K562 (cell line): ENCODE measurements around the gene TOMM6. TPM values are rescaled to one million over a fixed set of nuclear protein-coding genes. Genes with fewer than 3 reads are reported as not detected.

Experiments
- BRD9 ChIP-seq: fragments of 450-650 bp; IDR thresholded peaks from 2 replicates; pipeline ENCODE4 v1.6.1; 2018; ENCODE audit warnings: low read depth; ENCODE audit not compliant: partially characterized antibody
- ELF1 ChIP-seq: fragments of 200-800 bp; sonication (Bioruptor generic); IDR thresholded peaks from 2 replicates; pipeline ENCODE4 v1.6.1; 2016; ENCODE audit warnings: missing genetic modification characterization, missing compliant biosample characterization
- ETV1 ChIP-seq: fragments of 450-650 bp; conservative IDR thresholded peaks from 2 replicates; pipeline ENCODE4 v1.6.1; 2016; ENCODE audit warnings: missing genetic modification characterization, control low read depth, low read depth, missing compliant biosample characterization
- HBP1 ChIP-seq: fragments of 450-650 bp; formaldehyde crosslinking; IDR thresholded peaks from 2 replicates; pipeline ENCODE4 v1.4.0; 2022; ENCODE audit warnings: missing genetic modification characterization
- ILK ChIP-seq: fragments of 450-650 bp; IDR thresholded peaks from 2 replicates; pipeline ENCODE4 v1.6.1; 2016; ENCODE audit warnings: missing genetic modification characterization, low read depth, mild to moderate bottlenecking, missing compliant biosample characterization, moderate library complexity, borderline replicate concordance
- NR2F6 ChIP-seq: fragments of 450-650 bp; formaldehyde crosslinking; IDR thresholded peaks from 2 replicates; pipeline ENCODE4 v1.4.0; 2020; ENCODE audit warnings: mild to moderate bottlenecking
- POLR2H ChIP-seq: IDR thresholded peaks from 2 replicates; pipeline ENCODE4 v1.6.1; 2016; ENCODE audit warnings: missing genetic modification characterization, low read depth, mild to moderate bottlenecking, control low read depth, missing compliant biosample characterization, moderate library complexity
- RAD51 ChIP-seq: fragments of 450-650 bp; IDR thresholded peaks from 2 replicates; pipeline ENCODE4 v1.7.1; 2016; ENCODE audit warnings: low read depth, mild to moderate bottlenecking, borderline replicate concordance
- RBM14 ChIP-seq: fragments of 200-400 bp; formaldehyde crosslinking; IDR thresholded peaks from 2 replicates; pipeline ENCODE4 v1.6.1; 2018; ENCODE audit warnings: low read depth, mild to moderate bottlenecking, low read length, moderate library complexity, borderline replicate concordance; ENCODE audit not compliant: insufficient read depth
- SIN3B ChIP-seq: fragments of 450-650 bp; IDR thresholded peaks from 2 replicates; pipeline ENCODE4 v1.6.1; 2017; ENCODE audit warnings: low read depth, mild to moderate bottlenecking, moderate library complexity
- SREBF2 ChIP-seq: sonication (generic); formaldehyde crosslinking; IDR thresholded peaks from 2 replicates; pipeline ENCODE4 v1.4.0; 2020; ENCODE audit warnings: mild to moderate bottlenecking, missing genetic modification reagents
- TEAD1 ChIP-seq, 2 experiments: fragments of 450-650 bp in 1 of 2; sonication (generic) in 1 of 2; formaldehyde crosslinking; IDR thresholded peaks; 2 replicates each; pipeline versions ENCODE4 v1.4.0 to v1.8.0; 2020 to 2022; ENCODE audit warnings: mild to moderate bottlenecking in 2 of 2, missing genetic modification reagents in 1 of 2
- TRIM24 ChIP-seq, 2 experiments: fragments of 450-650 bp; IDR thresholded peaks; 2 replicates each; pipeline ENCODE4 v1.6.1; 2016
- ZNF263 ChIP-seq: sonication (generic); formaldehyde crosslinking; IDR thresholded peaks from 2 replicates; pipeline ENCODE4 v1.8.0; 2022; ENCODE audit warnings: mild to moderate bottlenecking, missing genetic modification reagents, borderline replicate concordance
- ZNF785 ChIP-seq: fragments of 250-450 bp; sonication (Bioruptor Pico); IDR thresholded peaks from 2 replicates; pipeline ENCODE4 v1.4.0; 2020; ENCODE audit warnings: mild to moderate bottlenecking
- polyA plus RNA-seq, 8 experiments: library from polyadenylated mRNA; depleted of rRNA in 4 of 8; stranded (reverse) in 5 of 8; unstranded in 3 of 8; fragments of >200 nt; fragmentation: Nextera tagmentation in 2 of 8; fragmentation: Illumina TruSeq in 1 of 8; extraction: Ambion mirVana in 2 of 8; extraction: Trizol in 1 of 8; gene quantifications; 2 replicates each; pipeline versions ENCODE4 v1.2.1 to v1.2.3, GENCODE V29; 2011 to 2014; ENCODE audit warnings: inconsistent platforms in 1 of 8, missing spikeins in 1 of 8
- total RNA-seq, 7 experiments: library from RNA; depleted of rRNA in 6 of 7; stranded (reverse); fragments of >200 nt in 6 of 7; fragmentation: Illumina TruSeq in 2 of 7; extraction: Trizol in 2 of 7; gene quantifications; 2 replicates each; pipeline versions ENCODE4 v1.2.1 to v1.2.3, GENCODE V29; 2011 to 2021; ENCODE audit warnings: low replicate concordance in 1 of 7
- TF ChIP-seq, protein P1 (sequence below): fragments of 450-650 bp; IDR thresholded peaks from 2 replicates; pipeline ENCODE4 v1.6.1; 2016
- TF ChIP-seq, protein P2 (sequence below): fragments of 450-650 bp; formaldehyde crosslinking; IDR thresholded peaks from 2 replicates; pipeline ENCODE4 v1.4.0; 2020; ENCODE audit warnings: mild to moderate bottlenecking, moderate library complexity
- TF ChIP-seq, protein P3 (sequence below): fragments of 150-350 bp; conservative IDR thresholded peaks from 2 replicates; pipeline ENCODE4 v1.6.1; 2014; ENCODE audit warnings: low read length
- TF ChIP-seq, protein P4 (sequence below), 2 experiments: fragments of 200-800 bp in 1 of 2; sonication (Bioruptor generic) in 1 of 2; sonication (generic) in 1 of 2; formaldehyde crosslinking in 1 of 2; IDR thresholded peaks in 1 of 2; conservative IDR thresholded peaks in 1 of 2; 2 replicates each; pipeline versions ENCODE4 v1.5.0 to v1.6.1; 2016 to 2020; ENCODE audit warnings: missing compliant biosample characterization in 1 of 2, missing genetic modification characterization in 1 of 2, missing genetic modification reagents in 1 of 2

TOMM6 gene
- total and polyA plus RNA-seq, 9 of the 15 experiments (the other 6 are each of a cell fraction or from before 2014, with no cell fraction given) = 380 to 2,097 (median 1,065) TPM

- peak; percentile 92 for TF ChIP-seq POLR2H (tag)
- no peak for TF ChIP-seq ILK (tag)
- peak; percentile 98 for TF ChIP-seq ELF1 (tag)
- TF ChIP-seq ZNF263 (CRISPR knock-in tag) = no peak
- no peak for TF ChIP-seq SREBF2
- TF ChIP-seq SIN3B = peak; percentile 97
- TF ChIP-seq BRD9 = peak; percentile 21
- TF ChIP-seq, protein P1, sequence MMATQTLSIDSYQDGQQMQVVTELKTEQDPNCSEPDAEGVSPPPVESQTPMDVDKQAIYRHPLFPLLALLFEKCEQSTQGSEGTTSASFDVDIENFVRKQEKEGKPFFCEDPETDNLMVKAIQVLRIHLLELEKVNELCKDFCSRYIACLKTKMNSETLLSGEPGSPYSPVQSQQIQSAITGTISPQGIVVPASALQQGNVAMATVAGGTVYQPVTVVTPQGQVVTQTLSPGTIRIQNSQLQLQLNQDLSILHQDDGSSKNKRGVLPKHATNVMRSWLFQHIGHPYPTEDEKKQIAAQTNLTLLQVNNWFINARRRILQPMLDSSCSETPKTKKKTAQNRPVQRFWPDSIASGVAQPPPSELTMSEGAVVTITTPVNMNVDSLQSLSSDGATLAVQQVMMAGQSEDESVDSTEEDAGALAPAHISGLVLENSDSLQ = peak; percentile 62
- TF ChIP-seq RBM14 = no peak
- no peak for TF ChIP-seq NR2F6 (CRISPR knock-in tag)
- TF ChIP-seq RAD51 = 0 out of 2 replicates have a peak, but pooled peaks have one; percentile 23
- TF ChIP-seq, protein P2, sequence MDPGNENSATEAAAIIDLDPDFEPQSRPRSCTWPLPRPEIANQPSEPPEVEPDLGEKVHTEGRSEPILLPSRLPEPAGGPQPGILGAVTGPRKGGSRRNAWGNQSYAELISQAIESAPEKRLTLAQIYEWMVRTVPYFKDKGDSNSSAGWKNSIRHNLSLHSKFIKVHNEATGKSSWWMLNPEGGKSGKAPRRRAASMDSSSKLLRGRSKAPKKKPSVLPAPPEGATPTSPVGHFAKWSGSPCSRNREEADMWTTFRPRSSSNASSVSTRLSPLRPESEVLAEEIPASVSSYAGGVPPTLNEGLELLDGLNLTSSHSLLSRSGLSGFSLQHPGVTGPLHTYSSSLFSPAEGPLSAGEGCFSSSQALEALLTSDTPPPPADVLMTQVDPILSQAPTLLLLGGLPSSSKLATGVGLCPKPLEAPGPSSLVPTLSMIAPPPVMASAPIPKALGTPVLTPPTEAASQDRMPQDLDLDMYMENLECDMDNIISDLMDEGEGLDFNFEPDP (CRISPR knock-in tag) = no peak
- peak; percentile 99 for TF ChIP-seq ETV1 (tag)
- TF ChIP-seq ZNF785 (CRISPR knock-in tag) = no peak
- no peak for TF ChIP-seq HBP1 (CRISPR knock-in tag)
- TF ChIP-seq, protein P3, sequence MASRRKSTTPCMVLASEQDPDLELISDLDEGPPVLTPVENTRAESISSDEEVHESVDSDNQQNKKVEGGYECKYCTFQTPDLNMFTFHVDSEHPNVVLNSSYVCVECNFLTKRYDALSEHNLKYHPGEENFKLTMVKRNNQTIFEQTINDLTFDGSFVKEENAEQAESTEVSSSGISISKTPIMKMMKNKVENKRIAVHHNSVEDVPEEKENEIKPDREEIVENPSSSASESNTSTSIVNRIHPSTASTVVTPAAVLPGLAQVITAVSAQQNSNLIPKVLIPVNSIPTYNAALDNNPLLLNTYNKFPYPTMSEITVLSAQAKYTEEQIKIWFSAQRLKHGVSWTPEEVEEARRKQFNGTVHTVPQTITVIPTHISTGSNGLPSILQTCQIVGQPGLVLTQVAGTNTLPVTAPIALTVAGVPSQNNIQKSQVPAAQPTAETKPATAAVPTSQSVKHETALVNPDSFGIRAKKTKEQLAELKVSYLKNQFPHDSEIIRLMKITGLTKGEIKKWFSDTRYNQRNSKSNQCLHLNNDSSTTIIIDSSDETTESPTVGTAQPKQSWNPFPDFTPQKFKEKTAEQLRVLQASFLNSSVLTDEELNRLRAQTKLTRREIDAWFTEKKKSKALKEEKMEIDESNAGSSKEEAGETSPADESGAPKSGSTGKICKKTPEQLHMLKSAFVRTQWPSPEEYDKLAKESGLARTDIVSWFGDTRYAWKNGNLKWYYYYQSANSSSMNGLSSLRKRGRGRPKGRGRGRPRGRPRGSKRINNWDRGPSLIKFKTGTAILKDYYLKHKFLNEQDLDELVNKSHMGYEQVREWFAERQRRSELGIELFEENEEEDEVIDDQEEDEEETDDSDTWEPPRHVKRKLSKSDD = peak; percentile 18; the same call in 1 of the 2 replicates
- TF ChIP-seq TRIM24 (IDR thresholded peaks at IDR 0.05) = peak in 1 of 2 experiments; percentile 33; a peak in 2 of 4 replicates
- peak in 1 of 2 experiments; percentile 76; a peak in 2 of 4 replicates for TF ChIP-seq TEAD1 (CRISPR knock-in tag; IDR thresholded peaks at IDR 0.05)
- TF ChIP-seq, protein P4, sequence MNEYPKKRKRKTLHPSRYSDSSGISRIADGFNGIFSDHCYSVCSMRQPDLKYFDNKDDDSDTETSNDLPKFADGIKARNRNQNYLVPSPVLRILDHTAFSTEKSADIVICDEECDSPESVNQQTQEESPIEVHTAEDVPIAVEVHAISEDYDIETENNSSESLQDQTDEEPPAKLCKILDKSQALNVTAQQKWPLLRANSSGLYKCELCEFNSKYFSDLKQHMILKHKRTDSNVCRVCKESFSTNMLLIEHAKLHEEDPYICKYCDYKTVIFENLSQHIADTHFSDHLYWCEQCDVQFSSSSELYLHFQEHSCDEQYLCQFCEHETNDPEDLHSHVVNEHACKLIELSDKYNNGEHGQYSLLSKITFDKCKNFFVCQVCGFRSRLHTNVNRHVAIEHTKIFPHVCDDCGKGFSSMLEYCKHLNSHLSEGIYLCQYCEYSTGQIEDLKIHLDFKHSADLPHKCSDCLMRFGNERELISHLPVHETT (CRISPR knock-in tag; conservative IDR thresholded peaks at IDR 0.05 in 1 of 2, IDR thresholded peaks at IDR 0.05 in 1 of 2) = peak in 1 of 2 experiments; percentile 97; a peak in 2 of 4 replicates
Observed at GRCh38 chr6:41787219-41787917, at the start of gene TOMM6 (continued).
